HL-60 (cell line): ENCODE measurements around the gene RBM26.
"Not testable (repeated sequence)": the region's sequence is repeated elsewhere in the genome, so short reads cannot be mapped to it uniquely, and the experiment has no call there.

Experiments
- DNase-seq, 2 experiments: peaks; one replicate each; pipeline ENCODE4 v3.0.0-alpha.2; 2010 to 2020; ENCODE audit warnings: low read depth in 1 of 2, low spot score in 1 of 2
- H3K27ac ChIP-seq: fragments of 250-450 bp; sonication (Bioruptor Pico); replicated peaks from 2 replicates; pipeline ENCODE4 v1.5.1; 2020; ENCODE audit warnings: mild to moderate bottlenecking, moderate library complexity
- H3K27me3 ChIP-seq: fragments of 250-450 bp; sonication (Bioruptor Pico); 2 replicates; pipeline ENCODE4 v1.5.1; 2021; ENCODE audit warnings: mild to moderate bottlenecking, moderate library complexity; ENCODE audit not compliant: insufficient read depth, poor library complexity, severe bottlenecking
- H3K4me3 ChIP-seq: replicated peaks from 2 replicates; pipeline ENCODE4 v1.5.1; 2011; ENCODE audit warnings: mild to moderate bottlenecking, control low read depth, low read length; ENCODE audit not compliant: insufficient read depth
- CTCF ChIP-seq: IDR thresholded peaks from one replicate; pipeline ENCODE4 v1.5.1; 2011; ENCODE audit warnings: low read length, control low read depth, inconsistent platforms; ENCODE audit not compliant: insufficient read depth
- GABPA ChIP-seq: IDR thresholded peaks from 2 replicates; pipeline ENCODE4 v1.6.1; 2012; ENCODE audit warnings: low read depth
- POLR2AphosphoS5 ChIP-seq: IDR thresholded peaks from 2 replicates; pipeline ENCODE4 v1.6.1; 2012; ENCODE audit warnings: low read depth
- SPI1 ChIP-seq: IDR thresholded peaks from 2 replicates; pipeline ENCODE4 v1.6.1; 2012; ENCODE audit warnings: low read depth, mild to moderate bottlenecking, borderline replicate concordance
- TF ChIP-seq, protein P1 (sequence below): IDR thresholded peaks from 2 replicates; pipeline ENCODE4 v1.6.1; 2012; ENCODE audit warnings: low read depth; ENCODE audit not compliant: insufficient replicate concordance

The RBM26 gene

GRCh38 chr13:79354285-79354684, 51.8 kb downstream of the RBM26 start:
- TF ChIP-seq, protein P1, sequence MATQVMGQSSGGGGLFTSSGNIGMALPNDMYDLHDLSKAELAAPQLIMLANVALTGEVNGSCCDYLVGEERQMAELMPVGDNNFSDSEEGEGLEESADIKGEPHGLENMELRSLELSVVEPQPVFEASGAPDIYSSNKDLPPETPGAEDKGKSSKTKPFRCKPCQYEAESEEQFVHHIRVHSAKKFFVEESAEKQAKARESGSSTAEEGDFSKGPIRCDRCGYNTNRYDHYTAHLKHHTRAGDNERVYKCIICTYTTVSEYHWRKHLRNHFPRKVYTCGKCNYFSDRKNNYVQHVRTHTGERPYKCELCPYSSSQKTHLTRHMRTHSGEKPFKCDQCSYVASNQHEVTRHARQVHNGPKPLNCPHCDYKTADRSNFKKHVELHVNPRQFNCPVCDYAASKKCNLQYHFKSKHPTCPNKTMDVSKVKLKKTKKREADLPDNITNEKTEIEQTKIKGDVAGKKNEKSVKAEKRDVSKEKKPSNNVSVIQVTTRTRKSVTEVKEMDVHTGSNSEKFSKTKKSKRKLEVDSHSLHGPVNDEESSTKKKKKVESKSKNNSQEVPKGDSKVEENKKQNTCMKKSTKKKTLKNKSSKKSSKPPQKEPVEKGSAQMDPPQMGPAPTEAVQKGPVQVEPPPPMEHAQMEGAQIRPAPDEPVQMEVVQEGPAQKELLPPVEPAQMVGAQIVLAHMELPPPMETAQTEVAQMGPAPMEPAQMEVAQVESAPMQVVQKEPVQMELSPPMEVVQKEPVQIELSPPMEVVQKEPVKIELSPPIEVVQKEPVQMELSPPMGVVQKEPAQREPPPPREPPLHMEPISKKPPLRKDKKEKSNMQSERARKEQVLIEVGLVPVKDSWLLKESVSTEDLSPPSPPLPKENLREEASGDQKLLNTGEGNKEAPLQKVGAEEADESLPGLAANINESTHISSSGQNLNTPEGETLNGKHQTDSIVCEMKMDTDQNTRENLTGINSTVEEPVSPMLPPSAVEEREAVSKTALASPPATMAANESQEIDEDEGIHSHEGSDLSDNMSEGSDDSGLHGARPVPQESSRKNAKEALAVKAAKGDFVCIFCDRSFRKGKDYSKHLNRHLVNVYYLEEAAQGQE, result no peak
- TF ChIP-seq GABPA, result no peak
- TF ChIP-seq SPI1, result no peak
- no peak for TF ChIP-seq POLR2AphosphoS5
- no peak for TF ChIP-seq CTCF
- H3K27me3 ChIP-seq, result no peaks in the 10 kb centered on the region
- no peak overlapping the region for H3K27ac ChIP-seq
- DNase-seq, result no peak
- no peak overlapping the region for H3K4me3 ChIP-seq

- no peak overlapping the region for H3K4me3 ChIP-seq
- no peak overlapping the region for H3K27ac ChIP-seq
- DNase-seq, result no peak
- H3K27me3 ChIP-seq, result no peaks in the 10 kb centered on the region
- TF ChIP-seq, protein P1, result no peak
- no peak for TF ChIP-seq GABPA
- TF ChIP-seq CTCF, result no peak
- no peak for TF ChIP-seq SPI1
- no peak for TF ChIP-seq POLR2AphosphoS5
These were observed 52.4 kb downstream of the RBM26 start for GRCh38 chr13:79353693-79354092.

DNA sequence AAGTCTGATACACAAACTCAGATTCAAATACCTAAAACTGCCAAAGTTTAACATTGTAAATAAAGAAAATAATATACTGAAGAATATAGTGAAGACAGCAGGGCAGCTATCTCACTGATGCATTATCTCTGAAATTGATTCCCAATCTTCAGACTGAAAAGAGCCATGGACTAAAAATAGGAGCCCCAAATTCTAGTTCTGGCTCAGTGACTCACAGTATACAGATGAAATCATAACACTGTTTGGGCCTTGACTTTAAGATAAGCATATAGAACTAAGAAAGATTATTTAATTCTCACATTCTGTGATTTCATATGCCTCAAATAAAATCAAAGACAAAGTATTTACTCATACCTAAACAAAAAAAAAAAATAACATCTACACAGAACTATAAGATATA, 53.9 kb downstream of the RBM26 start:
- no peak for DNase-seq
- H3K27ac ChIP-seq, result no peak overlapping the region
- H3K4me3 ChIP-seq, result no peak overlapping the region
- TF ChIP-seq, protein P1, result no peak
- TF ChIP-seq CTCF (no peak), GABPA (no peak), SPI1 (no peak), POLR2AphosphoS5 (no peak)
- H3K27me3 ChIP-seq, result no peaks in the 10 kb centered on the region

DNA sequence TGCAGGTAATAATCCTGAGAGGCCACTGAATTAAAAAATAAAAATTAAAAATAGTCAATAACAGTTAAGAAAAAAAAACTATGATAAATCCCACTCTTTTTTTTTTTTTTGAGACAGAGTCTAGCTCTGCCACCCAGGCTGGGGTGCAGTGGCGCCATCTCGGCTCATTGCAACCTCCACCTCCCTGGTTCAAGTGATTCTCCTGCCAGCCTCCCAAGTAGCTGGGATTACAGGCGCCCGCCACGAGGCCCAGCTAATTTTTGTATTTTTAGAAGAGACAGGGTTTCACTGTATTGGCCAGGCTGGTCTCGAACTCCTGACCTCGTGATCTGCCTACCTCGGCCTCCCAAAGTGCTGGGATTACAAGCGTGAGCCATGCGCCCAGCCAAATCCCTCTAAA, 56.4 kb downstream of the RBM26 start:
- not testable (repeated sequence) for DNase-seq, H3K27ac ChIP-seq, H3K27me3 ChIP-seq, H3K4me3 ChIP-seq
